Measurements from ENCODE around the gene TMEM52. TPM values are rescaled to one million over a fixed set of nuclear protein-coding genes. Genes with fewer than 3 reads are reported as not detected.

The TMEM52 gene
- polyA plus RNA-seq, 1 donor from 2014 or later: 0.89 TPM

GRCh38 chr1:1924386-1924785 lies 5.3 kb upstream of the TMEM52 start:
- Histone ChIP-seq H3K4me2 (ENCODE audit: low read length) (no peak overlapping the region), H3K27me3 (ENCODE audit: insufficient read depth, low read depth, low read length) (no peaks in the 10 kb centered on the region), H3K36me3 (ENCODE audit: insufficient read depth, low read length) (no peaks in the 10 kb centered on the region), H3K79me2 (replicated peaks; ENCODE audit: insufficient read depth, low read length) (no peaks in the 10 kb centered on the region), H3K9me2 (ENCODE audit: insufficient read depth, low read length) (no peaks in the 10 kb centered on the region), H2AFZ (ENCODE audit: low read depth, low read length) (no peak overlapping the region), H4K20me1 (ENCODE audit: insufficient read depth) (no peaks in the 10 kb centered on the region), H3K27ac (ENCODE audit: low read length) (no peak overlapping the region), H3K9me3 (ENCODE audit: low read length) (no peaks in the 10 kb centered on the region), H3K9ac (ENCODE audit: low read length) (no peak overlapping the region), H3K4me3 (ENCODE audit: low read length) (no peak overlapping the region), H3F3A (ENCODE audit: insufficient read depth, low read length, poor library complexity, severe bottlenecking) (no peaks in the 10 kb centered on the region)
- TF ChIP-seq REST (IDR thresholded peaks at IDR 0.05; ENCODE audit: borderline replicate concordance) (no peak), MXI1 (conservative IDR thresholded peaks at IDR 0.05; ENCODE audit: poor library complexity, severe bottlenecking) (no peak), EZH2 (IDR thresholded peaks at IDR 0.05; ENCODE audit: borderline replicate concordance, insufficient read depth, low read length, poor library complexity, severe bottlenecking) (no peak), EP300 (conservative IDR thresholded peaks at IDR 0.05; ENCODE audit: poor library complexity, severe bottlenecking) (no peak), RAD21 (conservative IDR thresholded peaks at IDR 0.05) (no peak)

- TF ChIP-seq MXI1 (conservative IDR thresholded peaks at IDR 0.05; ENCODE audit: poor library complexity, severe bottlenecking) (no peak), REST (IDR thresholded peaks at IDR 0.05; ENCODE audit: borderline replicate concordance) (no peak), EP300 (conservative IDR thresholded peaks at IDR 0.05; ENCODE audit: poor library complexity, severe bottlenecking) (no peak), SMC3 (conservative IDR thresholded peaks at IDR 0.05; ENCODE audit: poor library complexity) (no peak), EZH2 (IDR thresholded peaks at IDR 0.05; ENCODE audit: borderline replicate concordance, insufficient read depth, low read length, poor library complexity, severe bottlenecking) (no peak), RAD21 (conservative IDR thresholded peaks at IDR 0.05) (no peak), CTCF (IDR thresholded peaks at IDR 0.05; ENCODE audit: poor library complexity, severe bottlenecking) (no peak), POLR2AphosphoS5 (IDR thresholded peaks at IDR 0.05) (no peak), TAF1 (IDR thresholded peaks at IDR 0.05; ENCODE audit: low read depth) (no peak)
Observed at GRCh38 chr1:1922956-1923833, 4.1 kb upstream of the TMEM52 start.

More at GRCh38 chr1:1922956-1923833, 4.1 kb upstream of the TMEM52 start:
- no peak overlapping the region for H3K27ac ChIP-seq (ENCODE audit: low read length)
- no peak overlapping the region for H3K9ac ChIP-seq (ENCODE audit: low read length)
- H3K36me3 ChIP-seq (ENCODE audit: insufficient read depth, low read length): no peaks in the 10 kb centered on the region
- H3K9me2 ChIP-seq (ENCODE audit: insufficient read depth, low read length): no peaks in the 10 kb centered on the region
- H4K20me1 ChIP-seq (ENCODE audit: insufficient read depth): no peaks in the 10 kb centered on the region
- H2AFZ ChIP-seq (ENCODE audit: low read depth, low read length): no peak overlapping the region
- H3K79me2 ChIP-seq (replicated peaks; ENCODE audit: insufficient read depth, low read length): no peaks in the 10 kb centered on the region
- no peak overlapping the region for H3K4me3 ChIP-seq (ENCODE audit: low read length)
- no peaks in the 10 kb centered on the region for H3F3A ChIP-seq (ENCODE audit: insufficient read depth, low read length, poor library complexity, severe bottlenecking)
- H3K27me3 ChIP-seq (ENCODE audit: insufficient read depth, low read depth, low read length): peaks cover 8% of the 10 kb centered on the region
- H3K4me2 ChIP-seq (ENCODE audit: low read length): no peak overlapping the region
- no peaks in the 10 kb centered on the region for H3K9me3 ChIP-seq (ENCODE audit: low read length)
